Neural cell (in vitro differentiated cells): ENCODE measurements around the gene THAP4. TPM values are rescaled to one million over a fixed set of nuclear protein-coding genes. Genes with fewer than 3 reads are reported as not detected.

Source experiments
- H2AFZ ChIP-seq: fragments of 200-600, 300-800 bp; sonication (generic), shearing (Covaris generic); 2 replicates; pipeline ENCODE4 v1.6.0; 2014; ENCODE audit warnings: low read depth, mild to moderate bottlenecking, antibody characterized with exemption, low read length, moderate library complexity
- H3F3A ChIP-seq: fragments of 200-600 bp; shearing (Covaris generic); 2 replicates; pipeline ENCODE4 v1.6.1; 2016; ENCODE audit warnings: mild to moderate bottlenecking, moderate library complexity, mixed read lengths, antibody characterized with exemption, low read length; ENCODE audit not compliant: insufficient read depth, poor library complexity, severe bottlenecking
- H3K27ac ChIP-seq: fragments of 200-600, 300-800 bp; sonication (generic), shearing (Covaris generic); 2 replicates; pipeline ENCODE4 v1.5.1; 2014; ENCODE audit warnings: mild to moderate bottlenecking, low read length, moderate library complexity
- H3K27me3 ChIP-seq: fragments of 300-800, 200-600 bp; sonication (generic), shearing (Covaris generic); 2 replicates; pipeline ENCODE4 v1.6.0; 2014; ENCODE audit warnings: mild to moderate bottlenecking, low read depth, low read length, moderate library complexity; ENCODE audit not compliant: insufficient read depth
- H3K36me3 ChIP-seq: fragments of 300-800, 200-600 bp; sonication (generic), shearing (Covaris generic); 2 replicates; pipeline ENCODE4 v1.5.1; 2014; ENCODE audit warnings: mild to moderate bottlenecking, antibody characterized with exemption, low read length, moderate library complexity; ENCODE audit not compliant: insufficient read depth
- H3K4me2 ChIP-seq: fragments of 300-800, 200-600 bp; sonication (generic), shearing (Covaris generic); 2 replicates; pipeline ENCODE4 v1.6.0; 2014; ENCODE audit warnings: mild to moderate bottlenecking, low read length
- H3K4me3 ChIP-seq: fragments of 300-800, 200-600 bp; sonication (generic), shearing (Covaris generic); 2 replicates; pipeline ENCODE4 v1.5.1; 2014; ENCODE audit warnings: mild to moderate bottlenecking, low read length, moderate library complexity
- H3K79me2 ChIP-seq: fragments of 200-600 bp; shearing (Covaris generic); replicated peaks from 2 replicates; pipeline ENCODE4 v1.6.0; 2014; ENCODE audit warnings: mild to moderate bottlenecking, low read length, moderate library complexity; ENCODE audit not compliant: insufficient read depth
- H3K9ac ChIP-seq: fragments of 300-800, 200-600 bp; sonication (generic), shearing (Covaris generic); 2 replicates; pipeline ENCODE4 v1.6.1; 2016; ENCODE audit warnings: mild to moderate bottlenecking, low read length, mixed read lengths
- H3K9me2 ChIP-seq: fragments of 200-600 bp; shearing (Covaris generic); 2 replicates; pipeline ENCODE4 v1.6.1; 2016; ENCODE audit warnings: mild to moderate bottlenecking, low read length, mixed read lengths; ENCODE audit not compliant: insufficient read depth
- H3K9me3 ChIP-seq: fragments of 200-600, 300-800 bp; sonication (generic), shearing (Covaris generic); 2 replicates; pipeline ENCODE4 v1.6.1; 2016; ENCODE audit warnings: mild to moderate bottlenecking, mixed run types, low read length, moderate library complexity, mixed read lengths
- H4K20me1 ChIP-seq: fragments of 200-600 bp; shearing (Covaris generic); 2 replicates; pipeline ENCODE4 v1.6.1; 2016; ENCODE audit warnings: mild to moderate bottlenecking, mixed run types; ENCODE audit not compliant: insufficient read depth
- EP300 ChIP-seq: fragments of 450-650 bp; conservative IDR thresholded peaks from 2 replicates; pipeline ENCODE4 v1.6.1; 2014; ENCODE audit warnings: antibody characterized with exemption, mild to moderate bottlenecking, moderate library complexity; ENCODE audit not compliant: poor library complexity, severe bottlenecking
- EZH2 ChIP-seq: fragments of 200-600, 300-800 bp; shearing (Covaris generic), sonication (generic); IDR thresholded peaks from 2 replicates; pipeline ENCODE4 v1.6.1; 2014; ENCODE audit warnings: antibody characterized with exemption, low read length, borderline replicate concordance, mild to moderate bottlenecking; ENCODE audit not compliant: insufficient read depth, poor library complexity, severe bottlenecking
- MXI1 ChIP-seq: fragments of 450-650 bp; conservative IDR thresholded peaks from 2 replicates; pipeline ENCODE4 v1.6.1; 2014; ENCODE audit warnings: antibody characterized with exemption, mild to moderate bottlenecking; ENCODE audit not compliant: poor library complexity, severe bottlenecking
- POLR2AphosphoS5 ChIP-seq: IDR thresholded peaks from 2 replicates; pipeline ENCODE4 v1.6.1; 2012
- RAD21 ChIP-seq: fragments of 450-650 bp; conservative IDR thresholded peaks from 2 replicates; pipeline ENCODE4 v1.6.1; 2014; ENCODE audit warnings: antibody characterized with exemption, mild to moderate bottlenecking, moderate library complexity
- REST ChIP-seq: IDR thresholded peaks from 2 replicates; pipeline ENCODE4 v1.6.1; 2012; ENCODE audit warnings: borderline replicate concordance
- SMC3 ChIP-seq: fragments of 450-650 bp; conservative IDR thresholded peaks from 2 replicates; pipeline ENCODE4 v1.6.1; 2014; ENCODE audit warnings: antibody characterized with exemption, mild to moderate bottlenecking, moderate library complexity; ENCODE audit not compliant: poor library complexity
- TAF1 ChIP-seq: IDR thresholded peaks from 2 replicates; pipeline ENCODE4 v1.6.1; 2012; ENCODE audit warnings: low read depth
- polyA plus RNA-seq: library from polyadenylated mRNA; depleted of rRNA; stranded (reverse); fragments of >200 nt; gene quantifications from 2 replicates; pipeline ENCODE4 v1.2.3, GENCODE V29; 2014
- TF ChIP-seq, protein P1 (sequence below): fragments of 450-650 bp; IDR thresholded peaks from 2 replicates; pipeline ENCODE4 v1.5.1; 2014; ENCODE audit warnings: antibody characterized with exemption, mild to moderate bottlenecking, moderate library complexity; ENCODE audit not compliant: poor library complexity, severe bottlenecking

Gene THAP4
- polyA plus RNA-seq, 1 donor from 2014 or later, result 30.8 TPM

GRCh38 chr2:241539616-241540374 lies 97.2 kb downstream of the THAP4 start:
- H3K4me2 ChIP-seq, result no peak overlapping the region
- H3K79me2 ChIP-seq, result no peaks in the 10 kb centered on the region
- H2AFZ ChIP-seq, result no peak overlapping the region
- no peaks in the 10 kb centered on the region for H3K9me2 ChIP-seq
- no peaks in the 10 kb centered on the region for H4K20me1 ChIP-seq
- H3K9me3 ChIP-seq, result no peaks in the 10 kb centered on the region
- H3F3A ChIP-seq, result no peaks in the 10 kb centered on the region
- no peak overlapping the region for H3K4me3 ChIP-seq
- TF ChIP-seq EZH2 (no peak), RAD21 (no peak), REST (no peak), EP300 (no peak), POLR2AphosphoS5 (no peak), SMC3 (no peak), MXI1 (no peak), TAF1 (no peak)
- TF ChIP-seq, protein P1, sequence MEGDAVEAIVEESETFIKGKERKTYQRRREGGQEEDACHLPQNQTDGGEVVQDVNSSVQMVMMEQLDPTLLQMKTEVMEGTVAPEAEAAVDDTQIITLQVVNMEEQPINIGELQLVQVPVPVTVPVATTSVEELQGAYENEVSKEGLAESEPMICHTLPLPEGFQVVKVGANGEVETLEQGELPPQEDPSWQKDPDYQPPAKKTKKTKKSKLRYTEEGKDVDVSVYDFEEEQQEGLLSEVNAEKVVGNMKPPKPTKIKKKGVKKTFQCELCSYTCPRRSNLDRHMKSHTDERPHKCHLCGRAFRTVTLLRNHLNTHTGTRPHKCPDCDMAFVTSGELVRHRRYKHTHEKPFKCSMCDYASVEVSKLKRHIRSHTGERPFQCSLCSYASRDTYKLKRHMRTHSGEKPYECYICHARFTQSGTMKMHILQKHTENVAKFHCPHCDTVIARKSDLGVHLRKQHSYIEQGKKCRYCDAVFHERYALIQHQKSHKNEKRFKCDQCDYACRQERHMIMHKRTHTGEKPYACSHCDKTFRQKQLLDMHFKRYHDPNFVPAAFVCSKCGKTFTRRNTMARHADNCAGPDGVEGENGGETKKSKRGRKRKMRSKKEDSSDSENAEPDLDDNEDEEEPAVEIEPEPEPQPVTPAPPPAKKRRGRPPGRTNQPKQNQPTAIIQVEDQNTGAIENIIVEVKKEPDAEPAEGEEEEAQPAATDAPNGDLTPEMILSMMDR, result no peak
- peaks cover 28% of the 10 kb centered on the region for H3K27me3 ChIP-seq
- no peak overlapping the region for H3K9ac ChIP-seq
- H3K36me3 ChIP-seq, result no peaks in the 10 kb centered on the region
- no peak overlapping the region for H3K27ac ChIP-seq

DNA sequence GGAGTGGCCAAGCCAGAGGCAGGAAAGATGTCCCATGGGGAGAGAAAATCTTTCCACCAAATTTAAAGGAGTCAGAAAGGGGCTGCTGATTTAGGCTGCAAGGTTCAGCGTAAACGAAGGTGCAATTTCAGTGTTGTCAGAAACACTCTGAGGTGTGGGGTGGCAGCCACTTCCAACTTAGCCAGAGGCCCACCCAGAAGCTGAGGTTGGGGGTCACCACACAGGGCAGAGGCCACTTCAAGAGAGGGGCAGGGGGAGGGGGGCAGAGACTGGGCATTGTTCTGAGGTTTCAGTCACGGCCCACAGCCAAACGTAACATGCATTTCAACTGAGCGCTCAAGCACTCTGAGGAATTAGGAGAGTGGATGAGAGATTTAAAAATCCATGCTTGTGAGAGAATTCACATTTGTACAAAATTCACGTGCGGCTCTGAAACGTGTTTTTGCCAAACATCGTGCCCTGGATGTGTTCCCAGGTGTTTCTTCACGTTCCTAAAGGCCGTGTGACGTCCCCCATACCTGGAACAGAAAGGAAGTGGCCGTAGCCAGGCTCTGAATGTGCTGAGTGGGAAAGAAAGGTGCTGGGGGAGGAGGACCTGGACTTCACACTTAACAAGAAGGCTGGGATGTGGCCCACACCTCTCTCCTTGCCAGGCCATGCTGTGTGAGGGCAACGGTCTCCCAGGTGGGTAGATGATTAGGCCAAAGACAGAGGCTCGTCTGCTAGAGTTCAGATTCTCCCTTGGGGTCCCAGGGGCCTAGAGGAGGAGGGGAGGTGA lies 97.9 kb downstream of the THAP4 start:
- Histone ChIP-seq H3K9me2 (no peaks in the 10 kb centered on the region), H3K4me2 (no peak overlapping the region), H3K27me3 (peaks cover 28% of the 10 kb centered on the region), H3K9ac (no peak overlapping the region), H3K4me3 (no peak overlapping the region), H4K20me1 (no peaks in the 10 kb centered on the region), H3F3A (no peaks in the 10 kb centered on the region), H3K79me2 (no peaks in the 10 kb centered on the region), H2AFZ (no peak overlapping the region), H3K9me3 (no peaks in the 10 kb centered on the region), H3K36me3 (no peaks in the 10 kb centered on the region), H3K27ac (no peak overlapping the region)
- no peak for TF ChIP-seq REST
- no peak for TF ChIP-seq SMC3
- TF ChIP-seq, protein P1, result no peak
- TF ChIP-seq EP300, result no peak
- no peak for TF ChIP-seq POLR2AphosphoS5
- no peak for TF ChIP-seq MXI1
- TF ChIP-seq EZH2, result no peak
- TF ChIP-seq RAD21, result no peak
- TF ChIP-seq TAF1, result no peak
